Hippocampal formation (tissue), 2 donors: ENCODE data around the gene RSBN1.

Experiments used
- DNase-seq, 2 donors: peaks; one replicate each; lab custom pipeline; 2025; lab: John Stamatoyannopoulos, UW

RSBN1 gene

GRCh38 chr1:113812661-113813135, 422 bp upstream of the RSBN1 start:
- DNase-seq, result no peak

DNA sequence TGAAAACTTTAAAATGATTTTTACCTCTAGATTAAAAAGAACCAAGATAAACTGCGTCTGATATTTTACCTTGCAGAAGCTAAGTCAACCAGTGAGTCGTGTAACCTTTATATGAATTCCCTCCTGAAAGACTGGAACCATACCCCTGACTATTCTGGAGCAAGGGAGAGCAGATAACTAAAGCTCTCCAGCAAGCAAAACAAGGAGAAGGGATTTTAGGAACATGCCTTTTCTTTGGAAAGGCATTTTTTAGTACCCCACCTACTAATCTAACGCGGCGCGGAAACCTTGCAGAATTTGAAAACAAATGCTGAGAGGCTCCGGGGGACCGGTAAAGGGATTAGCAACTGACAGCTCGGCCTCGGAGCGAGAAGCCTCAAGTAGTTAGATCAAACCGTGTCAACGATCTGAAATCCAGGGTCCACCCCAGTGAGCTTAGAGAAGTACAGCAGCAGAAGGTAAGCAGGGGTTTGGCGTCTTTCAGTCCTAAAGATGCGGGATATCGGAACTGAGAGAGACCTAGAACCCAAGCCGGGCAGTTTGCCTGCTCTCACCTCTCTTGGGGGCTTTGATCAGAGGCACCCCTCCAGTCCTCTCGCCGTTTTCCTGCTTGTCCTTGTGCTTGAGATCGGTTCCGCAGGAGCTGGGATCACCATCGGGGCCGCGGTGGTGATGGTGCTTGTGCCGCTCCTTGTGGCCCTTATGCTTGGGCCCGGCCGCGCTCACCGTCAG, 954 bp downstream of the RSBN1 start:
- DNase-seq, result peak in 1 of 2 donors; percentile 33

- DNase-seq, result no peak
These were observed 2.3 kb downstream of the RSBN1 start for GRCh38 chr1:113809670-113810602.

DNA sequence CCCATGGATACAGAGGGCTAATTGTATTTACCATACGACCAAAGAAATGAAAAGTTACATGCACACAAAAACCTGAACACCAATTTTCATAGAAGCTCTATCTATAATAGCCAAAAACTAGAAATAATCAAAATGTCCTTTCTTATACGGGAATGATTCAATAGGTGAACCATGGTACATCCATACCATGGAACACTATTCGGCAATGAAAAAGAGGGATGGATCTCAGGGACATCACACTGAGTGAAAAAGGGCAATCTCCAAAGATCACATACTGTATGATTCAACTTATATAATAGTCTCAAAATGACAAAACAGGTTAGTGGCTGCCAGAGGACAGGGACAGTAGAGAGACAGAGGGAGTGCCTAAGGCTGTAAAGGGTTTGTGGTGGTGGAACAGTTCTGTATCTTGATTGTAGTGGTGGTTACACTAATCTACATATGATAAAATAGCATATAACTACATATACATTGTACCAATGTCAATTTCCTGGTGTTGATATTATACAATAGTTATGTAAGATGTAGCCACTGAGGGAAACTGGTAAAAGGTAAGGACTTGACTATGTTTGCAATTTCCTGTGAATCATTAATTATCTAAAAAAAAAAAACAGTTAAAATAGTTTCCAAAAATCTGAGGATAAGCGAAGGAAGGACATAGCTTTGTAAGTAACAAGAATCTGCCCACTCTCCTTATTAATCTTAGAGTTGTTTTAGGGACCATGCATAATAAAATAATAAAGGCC, 3.7 kb downstream of the RSBN1 start:
- DNase-seq, result no peak

DNA sequence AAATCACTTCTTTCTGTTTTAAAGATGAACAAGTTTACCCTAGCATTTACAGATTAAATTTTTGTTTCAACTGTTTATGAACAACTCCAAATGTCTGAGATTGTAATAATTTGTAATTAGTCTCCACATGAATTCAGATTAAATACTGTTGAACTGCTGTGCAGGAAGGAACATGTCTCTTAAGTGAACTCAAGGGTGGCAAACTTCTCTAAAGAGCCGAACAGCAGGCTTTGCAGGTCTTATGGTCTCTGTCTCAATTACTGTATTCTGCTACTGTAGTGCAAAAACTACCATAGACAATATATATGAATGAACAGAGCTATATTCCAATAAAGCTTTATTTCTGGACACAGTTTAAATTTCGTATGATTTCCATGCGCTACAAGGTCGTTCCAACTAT, 6.6 kb downstream of the RSBN1 start:
- DNase-seq, result no peak

- no peak for DNase-seq
These were observed 7.1 kb downstream of the RSBN1 start for GRCh38 chr1:113805256-113805531.

DNA sequence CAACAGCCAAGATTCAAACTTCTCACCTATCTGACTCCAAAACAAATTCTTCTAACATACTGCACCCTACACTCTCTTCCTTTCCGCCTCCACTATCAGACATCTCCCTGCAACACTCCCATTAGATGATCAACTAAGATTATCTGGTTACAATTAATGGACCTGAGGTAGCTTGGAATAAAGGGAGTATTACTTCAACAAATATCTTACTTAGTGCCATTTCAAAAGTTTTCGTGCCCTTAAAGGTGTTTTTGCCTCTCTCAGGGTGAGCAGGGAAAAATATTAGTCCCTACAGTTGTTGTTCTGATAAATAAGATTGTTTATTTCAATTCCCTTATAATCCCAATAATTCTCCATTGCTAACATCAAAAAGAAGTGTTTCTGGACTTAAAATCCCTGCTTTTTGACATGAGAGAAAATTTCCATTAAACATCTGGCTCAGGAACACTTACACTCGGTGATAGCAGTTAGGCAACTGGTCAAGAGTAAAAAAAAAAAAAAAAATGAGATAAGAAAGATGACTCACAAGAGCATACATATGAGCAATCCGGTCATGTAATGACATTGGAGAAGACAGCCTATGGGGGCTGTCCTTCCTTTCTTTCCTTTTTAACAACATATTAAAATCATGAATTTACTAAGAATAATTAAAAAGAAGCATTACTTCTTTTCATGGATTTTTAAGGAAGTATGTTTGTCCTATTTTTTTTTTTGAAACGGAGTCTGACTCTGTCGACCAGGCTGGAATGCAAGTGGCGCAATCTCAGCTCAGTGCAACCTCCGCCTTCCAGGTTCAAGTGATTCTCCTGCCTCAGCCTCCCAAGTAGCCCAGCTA, 7.6 kb downstream of the RSBN1 start:
- no peak for DNase-seq

DNA sequence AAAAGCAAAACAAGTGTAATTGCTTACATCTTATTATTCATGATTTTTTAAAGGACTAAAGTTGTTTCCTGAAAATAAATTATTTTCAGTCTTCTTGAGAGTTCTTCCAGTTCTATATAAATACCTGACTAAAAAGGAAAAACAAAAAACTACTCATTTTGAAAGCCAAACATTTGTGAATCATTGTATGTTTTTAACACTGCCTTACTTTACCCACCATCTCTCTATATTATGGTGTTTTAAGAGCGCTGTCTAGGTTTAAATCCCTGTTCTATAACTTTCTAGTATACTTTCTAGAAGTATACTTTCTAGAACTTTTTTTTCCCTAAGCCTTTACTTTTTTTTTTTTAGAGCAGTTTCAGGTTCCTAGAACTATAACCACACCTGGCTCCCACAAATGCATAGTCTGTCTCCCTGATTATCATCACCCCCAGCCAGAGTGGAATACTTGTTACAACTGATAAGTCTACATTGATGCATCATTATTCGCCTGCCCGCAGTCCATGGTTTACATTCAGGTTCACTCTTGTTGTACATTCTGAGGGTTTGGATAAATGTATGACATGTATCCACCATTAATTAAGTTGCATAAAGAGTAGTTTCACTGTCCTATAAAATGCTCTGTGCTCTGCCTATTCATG, 9.8 kb downstream of the RSBN1 start:
- no peak for DNase-seq

DNA sequence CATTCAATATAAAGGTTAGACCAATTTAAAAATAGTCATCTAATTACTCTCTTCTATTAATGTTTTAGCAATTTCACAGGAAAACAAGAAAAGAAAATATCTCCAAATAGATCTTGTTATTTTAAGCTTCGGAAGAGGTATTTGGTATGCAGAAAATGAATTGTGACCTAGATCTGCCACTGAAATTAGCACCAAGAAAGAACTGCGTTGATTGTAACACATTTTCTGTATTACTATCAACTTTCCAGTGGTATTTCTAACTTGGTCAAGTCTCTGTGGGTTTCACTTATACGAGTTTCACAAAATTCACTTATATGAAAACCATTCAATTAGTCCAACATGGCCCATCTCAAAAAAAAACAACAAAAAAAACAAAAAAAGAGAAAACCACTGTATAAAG, 11.8 kb downstream of the RSBN1 start:
- DNase-seq, result no peak

- no peak for DNase-seq
These were observed 14.8 kb downstream of the RSBN1 start for GRCh38 chr1:113797472-113797871.

- no peak for DNase-seq
These were observed 18.1 kb downstream of the RSBN1 start for GRCh38 chr1:113793878-113794834.

DNA sequence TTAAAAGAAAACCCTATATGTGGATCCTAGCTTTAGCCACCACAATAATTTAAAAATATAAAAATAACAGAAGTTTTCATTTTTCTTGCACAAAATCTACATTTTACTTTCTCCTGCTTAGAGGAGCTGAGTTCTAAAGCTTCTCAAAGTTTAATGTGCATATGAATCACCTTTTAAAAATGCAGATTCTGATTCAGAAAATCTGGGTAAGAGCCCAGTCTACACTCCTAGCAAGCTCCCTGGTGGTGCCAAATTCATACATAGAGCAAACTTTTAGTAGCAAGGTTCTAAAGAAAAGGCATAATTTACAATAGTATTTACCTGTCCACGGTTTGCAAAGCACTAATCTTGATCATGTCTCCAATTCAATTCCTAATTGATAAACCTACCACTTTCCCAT, 19.3 kb downstream of the RSBN1 start:
- no peak for DNase-seq

DNA sequence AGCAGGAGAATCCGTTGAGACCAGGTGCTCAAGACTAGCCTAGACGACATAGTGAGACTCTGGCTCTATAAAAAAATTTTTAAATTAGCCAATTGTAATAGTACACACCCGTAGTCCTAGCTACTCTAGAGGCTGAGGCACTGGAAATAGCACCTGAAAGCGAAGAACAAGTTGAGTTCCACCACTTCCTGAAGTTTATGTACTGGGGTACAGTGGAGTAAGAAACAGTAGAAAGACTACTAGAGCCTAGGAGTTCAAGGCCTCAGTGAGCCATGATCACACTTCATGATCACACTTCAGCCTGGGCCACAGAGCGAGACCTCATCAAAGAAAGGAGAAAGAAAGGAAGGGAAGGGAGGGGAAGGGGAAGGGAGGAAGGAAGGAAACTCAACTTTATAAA, 19.8 kb downstream of the RSBN1 start:
- DNase-seq, result no peak

DNA sequence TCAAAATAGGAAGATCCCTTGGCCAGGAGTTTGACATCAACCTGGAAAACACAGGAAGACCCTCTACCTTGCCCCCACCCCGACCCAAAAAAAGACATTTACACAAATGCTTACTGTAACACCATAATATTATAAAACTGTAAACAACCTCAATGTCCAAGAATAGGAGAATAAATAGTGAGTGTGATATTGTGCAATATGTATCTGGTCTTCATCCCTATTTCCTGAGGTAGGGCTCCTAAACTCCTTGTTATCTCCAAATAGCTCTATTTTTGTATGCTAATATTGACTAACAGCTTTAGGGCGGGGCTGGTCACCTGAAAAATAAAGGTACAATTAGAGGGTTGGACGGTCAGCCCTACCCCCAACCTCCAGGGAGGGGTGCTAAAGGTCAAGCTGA, 23.5 kb downstream of the RSBN1 start:
- DNase-seq, result no peak

GRCh38 chr1:113787663-113788062, 24.6 kb downstream of the RSBN1 start:
- DNase-seq, result no peak

- DNase-seq, result no peak
These were observed 26.2 kb downstream of the RSBN1 start for GRCh38 chr1:113786069-113786468.

DNA sequence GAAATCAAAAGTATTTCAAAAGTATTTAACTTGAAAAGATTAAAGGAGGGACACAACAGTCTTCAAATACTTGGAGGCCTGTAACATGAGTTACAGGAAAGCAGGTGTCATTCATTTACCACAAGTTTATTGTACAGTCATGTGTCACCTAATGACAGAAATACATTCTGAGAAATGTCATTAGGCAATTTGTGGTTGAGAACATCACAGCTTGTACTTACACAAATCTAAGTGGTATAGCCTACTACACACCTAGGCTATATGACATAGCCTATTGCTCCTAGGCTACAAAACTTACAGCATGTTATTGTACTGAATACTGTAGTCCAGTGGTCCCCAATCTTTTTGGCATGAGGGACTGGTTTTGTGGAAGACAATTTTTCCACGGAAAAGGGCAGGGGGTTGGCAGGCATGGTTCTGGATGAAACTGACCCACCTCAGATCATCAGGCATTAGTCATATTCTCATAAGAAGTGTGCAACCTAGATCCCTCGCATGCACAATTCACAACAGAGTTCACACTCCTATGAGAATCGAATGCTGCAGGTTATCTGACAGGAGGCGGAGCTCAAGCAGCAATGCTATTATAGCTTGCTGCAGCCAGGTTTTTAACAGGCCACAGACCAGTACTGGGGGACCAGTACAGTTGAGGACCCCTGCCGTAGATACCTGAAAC, 28.0 kb downstream of the RSBN1 start:
- no peak for DNase-seq

DNA sequence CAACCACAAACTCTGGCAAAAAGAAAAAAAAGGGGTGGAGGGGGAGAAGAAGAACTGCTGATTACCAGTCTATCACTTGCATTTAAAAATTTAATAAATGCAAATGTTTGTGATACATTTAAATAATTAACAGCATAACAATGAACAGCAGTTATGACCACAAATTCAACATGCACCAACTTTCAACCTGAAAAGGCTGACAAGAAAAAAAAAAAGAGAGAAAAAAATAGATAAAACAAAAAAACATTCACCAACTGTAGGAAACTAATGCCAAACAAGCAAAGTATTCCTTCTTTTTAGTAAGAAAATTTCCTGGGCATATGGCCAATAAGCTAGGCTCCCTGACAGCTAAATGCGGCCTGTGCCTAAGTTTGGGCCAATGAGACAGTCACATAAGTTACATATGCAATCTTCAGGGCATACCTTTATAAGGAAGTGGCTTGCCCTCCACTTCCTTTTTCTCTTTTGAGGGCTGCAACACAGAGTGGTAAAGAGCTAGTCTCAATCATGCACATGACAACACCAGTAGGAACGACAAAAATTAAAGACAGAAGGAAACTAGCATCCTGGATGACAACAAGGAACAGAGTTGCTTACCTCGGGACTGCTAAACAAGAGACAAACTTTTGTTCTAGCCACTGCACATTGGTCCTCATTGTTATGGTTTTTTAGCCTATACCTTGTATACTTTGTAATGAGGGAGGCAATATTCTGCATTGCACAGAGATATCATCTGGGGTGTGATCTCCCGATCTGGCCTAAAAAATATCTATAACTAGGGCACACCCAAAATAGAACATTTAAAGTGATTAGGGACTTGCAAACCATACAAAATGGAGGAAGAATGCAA, 28.8 kb downstream of the RSBN1 start:
- DNase-seq, result peak in 1 of 2 donors; percentile 11
